Activated naive CD8-positive, alpha-beta T cell treated with anti-CD3 and anti-CD28 coated beads, Interleukin-2, amount 50 U/mL, for 24 hours (primary cell): ENCODE results near the gene PRPF19.
A peak's percentile ranks its signal among the peaks of the same experiment; 100 is the strongest.
"Not testable (repeated sequence)": the region's sequence is repeated elsewhere in the genome, so short reads cannot be mapped to it uniquely, and the experiment has no call there.

ENCODE experiments used
- ATAC-seq: fragments of 150-1000 bp; cut with Tn5 transposase; one replicate; pipeline ENCODE4 v1.10.0; 2021
- DNase-seq: peaks from one replicate; pipeline ENCODE4 v3.0.0; 2021
- H3K27ac Mint-ChIP-seq: one replicate; pipeline ENCODE4 v1.8.0; 2021; ENCODE audit warnings: mild to moderate bottlenecking, mixed read lengths
- H3K27me3 Mint-ChIP-seq: one replicate; pipeline ENCODE4 v1.8.0; 2021; ENCODE audit warnings: mixed read lengths
- H3K36me3 Mint-ChIP-seq: one replicate; pipeline ENCODE4 v1.8.0; 2021; ENCODE audit warnings: low read depth, mixed read lengths
- H3K4me1 Mint-ChIP-seq: one replicate; pipeline ENCODE4 v1.8.0; 2021; ENCODE audit warnings: mixed read lengths
- H3K4me3 Mint-ChIP-seq: one replicate; pipeline ENCODE4 v1.8.0; 2021; ENCODE audit warnings: mild to moderate bottlenecking, moderate library complexity, mixed read lengths
- H3K9me3 Mint-ChIP-seq: one replicate; pipeline ENCODE4 v1.8.0; 2021; ENCODE audit warnings: mixed read lengths

PRPF19 gene

GRCh38 chr11:60912223-60912850 is 6.0 kb upstream of the PRPF19 start:
- Mint-ChIP-seq H3K4me1 (peaks cover 71% of the 10 kb centered on the region), H3K27ac (peak overlapping the region; percentile 81), H3K36me3 (peaks cover 5% of the 10 kb centered on the region), H3K4me3 (peak overlapping the region; percentile 47), H3K27me3 (no peaks in the 10 kb centered on the region), H3K9me3 (peaks cover 5% of the 10 kb centered on the region)
- DNase-seq (peak; percentile 39), ATAC-seq (no peak)

- H3K4me1 Mint-ChIP-seq: peaks cover 66% of the 10 kb centered on the region
These were observed 4.5 kb upstream of the PRPF19 start for GRCh38 chr11:60910711-60911380.

GRCh38 chr11:60910281-60910687 is 3.9 kb upstream of the PRPF19 start:
- H3K4me3 Mint-ChIP-seq: no peak overlapping the region
- ATAC-seq (no peak), DNase-seq (no peak)
- no peaks in the 10 kb centered on the region for H3K27me3 Mint-ChIP-seq
- H3K4me1 Mint-ChIP-seq: peaks cover 63% of the 10 kb centered on the region
- H3K27ac Mint-ChIP-seq: peak overlapping the region; percentile 77
- H3K9me3 Mint-ChIP-seq: peaks cover 5% of the 10 kb centered on the region
- peaks cover 10% of the 10 kb centered on the region for H3K36me3 Mint-ChIP-seq

More at GRCh38 chr11:60910711-60911380, 4.5 kb upstream of the PRPF19 start:
- H3K27ac Mint-ChIP-seq: peak overlapping the region; percentile 77
- peaks cover 5% of the 10 kb centered on the region for H3K9me3 Mint-ChIP-seq
- H3K27me3 Mint-ChIP-seq: no peaks in the 10 kb centered on the region
- DNase-seq: no peak
- peaks cover 4% of the 10 kb centered on the region for H3K36me3 Mint-ChIP-seq
- H3K4me3 Mint-ChIP-seq: no peak overlapping the region
- ATAC-seq: no peak

GRCh38 chr11:60909680-60910280 is 3.4 kb upstream of the PRPF19 start:
- not testable (repeated sequence) for H3K4me3 Mint-ChIP-seq, DNase-seq, H3K9me3 Mint-ChIP-seq, H3K27me3 Mint-ChIP-seq, ATAC-seq
- Mint-ChIP-seq H3K36me3 (peaks cover 12% of the 10 kb centered on the region), H3K27ac (peak overlapping the region; percentile 77), H3K4me1 (peaks cover 65% of the 10 kb centered on the region)

- Mint-ChIP-seq H3K27ac (no peak overlapping the region), H3K9me3 (peaks cover 5% of the 10 kb centered on the region), H3K27me3 (no peaks in the 10 kb centered on the region), H3K4me1 (peaks cover 70% of the 10 kb centered on the region), H3K36me3 (peaks cover 16% of the 10 kb centered on the region), H3K4me3 (no peak overlapping the region)
- ATAC-seq: no peak
- no peak for DNase-seq
These were observed 2.4 kb upstream of the PRPF19 start for GRCh38 chr11:60908803-60909202.

GRCh38 chr11:60905551-60906113 is 753 bp downstream of the PRPF19 start:
- Mint-ChIP-seq H3K9me3 (peaks cover 5% of the 10 kb centered on the region), H3K27ac (peak overlapping the region; percentile 92), H3K4me1 (peaks cover 47% of the 10 kb centered on the region), H3K36me3 (peaks cover 31% of the 10 kb centered on the region), H3K4me3 (peak overlapping the region; percentile 88), H3K27me3 (no peaks in the 10 kb centered on the region)
- ATAC-seq (peak; percentile 22), DNase-seq (no peak)

- H3K36me3 Mint-ChIP-seq: peaks cover 34% of the 10 kb centered on the region
- peaks cover 5% of the 10 kb centered on the region for H3K9me3 Mint-ChIP-seq
- ATAC-seq (no peak), DNase-seq (no peak)
- peaks cover 41% of the 10 kb centered on the region for H3K4me1 Mint-ChIP-seq
- H3K27me3 Mint-ChIP-seq: no peaks in the 10 kb centered on the region
- peak overlapping the region; percentile 92 for H3K27ac Mint-ChIP-seq
- peak overlapping the region; percentile 88 for H3K4me3 Mint-ChIP-seq
These were observed 1.3 kb downstream of the PRPF19 start for GRCh38 chr11:60905047-60905446.

- DNase-seq (no peak), ATAC-seq (no peak)
- no peak overlapping the region for H3K4me3 Mint-ChIP-seq
- H3K4me1 Mint-ChIP-seq: peaks cover 34% of the 10 kb centered on the region
- H3K27ac Mint-ChIP-seq: no peak overlapping the region
- no peaks in the 10 kb centered on the region for H3K27me3 Mint-ChIP-seq
- H3K9me3 Mint-ChIP-seq: no peaks in the 10 kb centered on the region
- peaks cover 56% of the 10 kb centered on the region for H3K36me3 Mint-ChIP-seq
These were observed 3.8 kb downstream of the PRPF19 start for GRCh38 chr11:60902625-60903024.

GRCh38 chr11:60900673-60901404 is 5.5 kb downstream of the PRPF19 start:
- Mint-ChIP-seq H3K9me3 (no peaks in the 10 kb centered on the region), H3K4me1 (peaks cover 30% of the 10 kb centered on the region), H3K36me3 (peaks cover 70% of the 10 kb centered on the region), H3K27ac (peak overlapping the region; percentile 29), H3K4me3 (no peak overlapping the region), H3K27me3 (no peaks in the 10 kb centered on the region)
- no peak for ATAC-seq
- no peak for DNase-seq

- Mint-ChIP-seq H3K4me1 (peaks cover 23% of the 10 kb centered on the region), H3K27me3 (no peaks in the 10 kb centered on the region), H3K4me3 (no peak overlapping the region), H3K36me3 (peaks cover 70% of the 10 kb centered on the region), H3K27ac (peak overlapping the region; percentile 29), H3K9me3 (no peaks in the 10 kb centered on the region)
- DNase-seq (no peak), ATAC-seq (no peak)
These were observed 6.4 kb downstream of the PRPF19 start for GRCh38 chr11:60899977-60900376.

GRCh38 chr11:60899046-60899936 is 7.1 kb downstream of the PRPF19 start:
- DNase-seq (peak; percentile 26), ATAC-seq (peak; percentile 61)
- no peak overlapping the region for H3K4me3 Mint-ChIP-seq
- H3K27ac Mint-ChIP-seq: no peak overlapping the region
- H3K36me3 Mint-ChIP-seq: peaks cover 72% of the 10 kb centered on the region
- H3K4me1 Mint-ChIP-seq: peaks cover 17% of the 10 kb centered on the region
- H3K27me3 Mint-ChIP-seq: no peaks in the 10 kb centered on the region
- no peaks in the 10 kb centered on the region for H3K9me3 Mint-ChIP-seq

GRCh38 chr11:60897496-60897895 is 8.9 kb downstream of the PRPF19 start:
- H3K27me3 Mint-ChIP-seq: no peaks in the 10 kb centered on the region
- H3K27ac Mint-ChIP-seq: peak overlapping the region; percentile 42
- no peaks in the 10 kb centered on the region for H3K9me3 Mint-ChIP-seq
- H3K36me3 Mint-ChIP-seq: peaks cover 68% of the 10 kb centered on the region
- ATAC-seq (no peak), DNase-seq (no peak)
- peaks cover 4% of the 10 kb centered on the region for H3K4me1 Mint-ChIP-seq
- H3K4me3 Mint-ChIP-seq: no peak overlapping the region

GRCh38 chr11:60895687-60896086 is 10.7 kb downstream of the PRPF19 start:
- ATAC-seq (no peak), DNase-seq (no peak)
- Mint-ChIP-seq H3K9me3 (no peaks in the 10 kb centered on the region), H3K36me3 (peaks cover 72% of the 10 kb centered on the region), H3K4me3 (no peak overlapping the region), H3K27ac (no peak overlapping the region), H3K27me3 (no peaks in the 10 kb centered on the region), H3K4me1 (peaks cover 4% of the 10 kb centered on the region)
